Smooth muscle cell (in vitro differentiated cells): ENCODE data around the gene ELK4. TPM values are rescaled to one million over a fixed set of nuclear protein-coding genes. Genes with fewer than 3 reads are reported as not detected.

Experiments
- DNase-seq: peaks from one replicate; lab custom pipeline; 2025; ENCODE audit not compliant: unreplicated experiment; lab: John Stamatoyannopoulos, UW
- H2AFZ ChIP-seq: fragments of 200-600 bp; sonication (generic); 2 replicates; pipeline ENCODE4 v1.6.0; 2016; ENCODE audit warnings: antibody characterized with exemption, low read depth, mild to moderate bottlenecking
- H3F3A ChIP-seq: fragments of 200-600 bp; sonication (generic); 2 replicates; pipeline ENCODE4 v1.6.0; 2017; ENCODE audit warnings: antibody characterized with exemption, low read depth
- H3K27ac ChIP-seq: fragments of 200-600 bp; sonication (generic); 2 replicates; pipeline ENCODE4 v1.5.1; 2016; ENCODE audit warnings: low read depth, mild to moderate bottlenecking
- H3K27me3 ChIP-seq: fragments of 200-600 bp; sonication (generic); 2 replicates; pipeline ENCODE4 v1.6.1; 2016; ENCODE audit warnings: low read depth, mild to moderate bottlenecking
- H3K36me3 ChIP-seq: fragments of 200-600 bp; sonication (generic); 2 replicates; pipeline ENCODE4 v1.5.1; 2016; ENCODE audit warnings: low read depth
- H3K4me1 ChIP-seq: fragments of 200-600 bp; sonication (generic); 2 replicates; pipeline ENCODE4 v1.5.1; 2016; ENCODE audit warnings: low read depth
- H3K4me2 ChIP-seq: fragments of 200-600 bp; sonication (generic); 2 replicates; pipeline ENCODE4 v1.6.0; 2016; ENCODE audit warnings: mild to moderate bottlenecking
- H3K4me3 ChIP-seq: fragments of 200-600 bp; sonication (generic); 2 replicates; pipeline ENCODE4 v1.5.1; 2016; ENCODE audit warnings: mild to moderate bottlenecking
- H3K79me2 ChIP-seq: fragments of 200-600 bp; sonication (generic); 2 replicates; pipeline ENCODE4 v1.6.0; 2016; ENCODE audit warnings: low read depth, mild to moderate bottlenecking
- H3K9ac ChIP-seq: fragments of 200-600 bp; sonication (generic); 2 replicates; pipeline ENCODE4 v1.6.0; 2016; ENCODE audit warnings: low read depth
- H3K9me3 ChIP-seq: fragments of 200-600 bp; sonication (generic); replicated peaks from 2 replicates; pipeline ENCODE4 v1.5.1; 2016; ENCODE audit warnings: low read depth
- H4K20me1 ChIP-seq: fragments of 200-600 bp; sonication (generic); 2 replicates; pipeline ENCODE4 v1.6.0; 2016; ENCODE audit warnings: low read depth
- CTCF ChIP-seq: fragments of 200-600 bp; sonication (generic); IDR thresholded peaks from 2 replicates; pipeline ENCODE4 v1.5.1; 2017; ENCODE audit warnings: borderline replicate concordance, mild to moderate bottlenecking, antibody characterized with exemption; ENCODE audit not compliant: insufficient read depth, poor library complexity, severe bottlenecking
- WGBS: methylation state at CpG from one replicate; pipeline ENCODE4 v1.1.7; 2016; ENCODE audit warnings: low lambda C conversion rate; 5-methylcytosine and 5-hydroxymethylcytosine counted together
- polyA plus RNA-seq: library from polyadenylated mRNA; unstranded; fragments of >200 nt; fragmentation: Nextera tagmentation; extraction: Ambion mirVana; gene quantifications from 2 replicates; pipeline ENCODE4 v1.2.1, GENCODE V29; 2016
- total RNA-seq: library from RNA; depleted of rRNA; stranded (reverse); fragments of >200 nt; gene quantifications from 2 replicates; pipeline ENCODE4 v1.2.3, GENCODE V29; 2014

The ELK4 gene
- total and polyA plus RNA-seq, 2 experiments from 2014 or later = 3.7 to 15.5 TPM

GRCh38 chr1:205670611-205671430 lies 39.0 kb upstream of the ELK4 start:
- WGBS = 52% methylated on average over 11 of the region's 13 CpGs
- H3K79me2 ChIP-seq = peaks cover 12% of the 10 kb centered on the region
- DNase-seq = no peak

GRCh38 chr1:205670150-205670446 lies 38.3 kb upstream of the ELK4 start:
- H3K4me1 ChIP-seq = peaks cover 38% of the 10 kb centered on the region

More at GRCh38 chr1:205670611-205671430, 39.0 kb upstream of the ELK4 start:
- no peak for TF ChIP-seq CTCF
- no peak overlapping the region for H3K4me2 ChIP-seq
- peaks cover 38% of the 10 kb centered on the region for H3K4me1 ChIP-seq
- H3K9ac ChIP-seq = no peak overlapping the region
- H3K36me3 ChIP-seq = no peaks in the 10 kb centered on the region
- no peak overlapping the region for H3K4me3 ChIP-seq
- H3K27ac ChIP-seq = no peak overlapping the region
- H4K20me1 ChIP-seq = peaks cover 55% of the 10 kb centered on the region
- no peak overlapping the region for H2AFZ ChIP-seq
- no peaks in the 10 kb centered on the region for H3K9me3 ChIP-seq
- no peaks in the 10 kb centered on the region for H3K27me3 ChIP-seq
- H3F3A ChIP-seq = no peaks in the 10 kb centered on the region

GRCh38 chr1:205669341-205670149 lies 37.7 kb upstream of the ELK4 start:
- peaks cover 57% of the 10 kb centered on the region for H4K20me1 ChIP-seq
- DNase-seq = no peak
- H3K9ac ChIP-seq = no peak overlapping the region
- no peak overlapping the region for H3K4me3 ChIP-seq
- no peaks in the 10 kb centered on the region for H3K9me3 ChIP-seq
- WGBS = 51% methylated on average over 18 of the region's 20 CpGs
- H3K79me2 ChIP-seq = peaks cover 5% of the 10 kb centered on the region
- peak overlapping the region; percentile 3 for H3K4me2 ChIP-seq
- no peaks in the 10 kb centered on the region for H3F3A ChIP-seq
- no peaks in the 10 kb centered on the region for H3K36me3 ChIP-seq
- TF ChIP-seq CTCF = no peak
- peaks cover 38% of the 10 kb centered on the region for H3K4me1 ChIP-seq
- H2AFZ ChIP-seq = no peak overlapping the region
- H3K27me3 ChIP-seq = no peaks in the 10 kb centered on the region
- no peak overlapping the region for H3K27ac ChIP-seq

More at GRCh38 chr1:205670150-205670446, 38.3 kb upstream of the ELK4 start:
- H4K20me1 ChIP-seq = peaks cover 55% of the 10 kb centered on the region
- H3F3A ChIP-seq = no peaks in the 10 kb centered on the region
- H3K79me2 ChIP-seq = peaks cover 7% of the 10 kb centered on the region
- H3K4me3 ChIP-seq = no peak overlapping the region
- H3K27ac ChIP-seq = no peak overlapping the region
- WGBS = 60% methylated on average over 5 of the region's 5 CpGs
- H3K36me3 ChIP-seq = no peaks in the 10 kb centered on the region
- no peaks in the 10 kb centered on the region for H3K9me3 ChIP-seq
- no peak overlapping the region for H3K4me2 ChIP-seq
- no peak for TF ChIP-seq CTCF
- no peak overlapping the region for H3K9ac ChIP-seq
- H2AFZ ChIP-seq = no peak overlapping the region
- no peak for DNase-seq
- H3K27me3 ChIP-seq = no peaks in the 10 kb centered on the region
